HepG2 (cell line): Measurements from ENCODE around the gene BNC1. TPM values are rescaled to one million over a fixed set of nuclear protein-coding genes. Genes with fewer than 3 reads are reported as not detected.

Experiments used
- ATAC-seq: fragments of 200-7000 bp; cut with Tn5 transposase; 3 replicates; pipeline ENCODE4 v1.9.1; 2020; ENCODE audit warnings: mild to moderate bottlenecking, moderate library complexity
- BruUV-seq: library from RNA; stranded (reverse); fragments of 400-500 nt; replicated peaks from 2 replicates; lab custom pipeline; 2021; lab: Mats Ljungman, UMichigan
- CTCF ChIA-PET: fragments of 300-600 bp; formaldehyde crosslinking; extraction: SDS; loops from one replicate; lab custom pipeline; 2021; ENCODE audit warnings: low total read pairs, inconsistent platforms, low intra/inter-chr PET ratio; lab: Yijun Ruan, JAX
- POLR2A ChIA-PET: fragments of 350-600 bp; sonication (Branson Sonifier 250); formaldehyde crosslinking; loops from one replicate; lab custom pipeline; 2020; ENCODE audit warnings: antibody characterized with exemption, inconsistent platforms; lab: Yijun Ruan, JAX
- DNase-seq: peaks from one replicate; pipeline ENCODE4 v3.0.0-alpha.2; 2015; ENCODE audit warnings: low spot score
- FAIRE-seq: peaks from 3 replicates; lab custom pipeline; 2011; peaks lifted over from hg19 to GRCh38; lab: Jason Lieb, UNC
- H2AFZ ChIP-seq: one replicate; pipeline ENCODE4 v1.6.1; 2011; ENCODE audit warnings: low read length, inconsistent platforms
- H3K27ac ChIP-seq: fragments of 300-600 bp; 3 replicates; pipeline ENCODE4 v1.8.0; 2011; ENCODE audit warnings: mixed run types, mild to moderate bottlenecking, mixed read lengths, low read length, inconsistent platforms; ENCODE audit not compliant: insufficient read depth; ENCODE audit errors: extremely low read length
- H3K27me3 ChIP-seq, 2 experiments: fragments of 200-600 bp in 1 of 2; 2 replicates in 1 of 2; 3 replicates in 1 of 2; pipeline versions ENCODE4 v1.6.0 to v1.8.0; 2011; ENCODE audit warnings: low read length in 2 of 2, mild to moderate bottlenecking in 2 of 2, moderate library complexity in 2 of 2, inconsistent platforms in 1 of 2; ENCODE audit not compliant: insufficient read depth in 2 of 2, control insufficient read depth in 1 of 2
- H3K36me3 ChIP-seq, 2 experiments: fragments of 200-600 bp in 1 of 2; replicated peaks in 1 of 2; 2 replicates in 1 of 2; 3 replicates in 1 of 2; pipeline versions ENCODE4 v1.5.1 to v1.8.0; 2011; ENCODE audit warnings: low read length in 2 of 2, inconsistent platforms in 1 of 2; ENCODE audit not compliant: insufficient read depth in 2 of 2, control insufficient read depth in 1 of 2
- H3K4me1 ChIP-seq: 2 replicates; pipeline ENCODE4 v1.5.1; 2012; ENCODE audit warnings: low read length, inconsistent platforms; ENCODE audit not compliant: insufficient read depth
- H3K4me2 ChIP-seq: 2 replicates; pipeline ENCODE4 v1.6.0; 2011; ENCODE audit warnings: low read depth, low read length, inconsistent platforms
- H3K4me3 ChIP-seq, 3 experiments: fragments of 200-600 bp in 1 of 3; sonication (generic), shearing (Covaris generic) in 1 of 3; replicated peaks in 1 of 3; 2 replicates each; pipeline ENCODE4 v1.5.1; 2011 to 2016; ENCODE audit warnings: low read length in 3 of 3, inconsistent platforms in 2 of 3, low read depth in 2 of 3, mild to moderate bottlenecking in 2 of 3, control low read depth in 1 of 3, mixed read lengths in 1 of 3; ENCODE audit not compliant: insufficient read depth in 1 of 3
- H3K79me2 ChIP-seq: one replicate; pipeline ENCODE4 v1.6.1; 2011; ENCODE audit warnings: low read length, inconsistent platforms; ENCODE audit not compliant: insufficient read depth
- H3K9ac ChIP-seq: 2 replicates; pipeline ENCODE4 v1.6.0; 2011; ENCODE audit warnings: mild to moderate bottlenecking, low read depth, low read length, inconsistent platforms; ENCODE audit not compliant: insufficient read depth
- H3K9me3 ChIP-seq: 2 replicates; pipeline ENCODE4 v1.5.1; 2012; ENCODE audit warnings: mild to moderate bottlenecking, low read length
- H4K20me1 ChIP-seq: 2 replicates; pipeline ENCODE4 v1.6.0; 2011; ENCODE audit warnings: inconsistent platforms, mild to moderate bottlenecking, low read length, moderate library complexity; ENCODE audit not compliant: insufficient read depth
- HNF4A ChIP-seq: sonication (generic); formaldehyde crosslinking; IDR thresholded peaks from 2 replicates; pipeline ENCODE4 v1.4.0; 2020; ENCODE audit warnings: missing genetic modification reagents
- HNRNPL ChIP-seq: fragments of 200-400 bp; formaldehyde crosslinking; IDR thresholded peaks from 2 replicates; pipeline ENCODE4 v1.6.1; 2017; ENCODE audit warnings: mild to moderate bottlenecking, low read depth, low read length
- NKX3-1 ChIP-seq: sonication (generic); formaldehyde crosslinking; IDR thresholded peaks from 2 replicates; pipeline ENCODE4 v1.5.0; 2020; ENCODE audit warnings: missing genetic modification reagents
- PBX3 ChIP-seq: sonication (generic); formaldehyde crosslinking; IDR thresholded peaks from 2 replicates; pipeline ENCODE4 v1.8.1; 2023; ENCODE audit warnings: missing genetic modification reagents, inconsistent platforms, borderline replicate concordance
- RXRB ChIP-seq: IDR thresholded peaks from 2 replicates; pipeline ENCODE4 v1.6.1; 2016; ENCODE audit warnings: borderline replicate concordance, missing genetic modification reagents, missing compliant biosample characterization
- SYNCRIP ChIP-seq: fragments of 200-400 bp; formaldehyde crosslinking; IDR thresholded peaks from 2 replicates; pipeline ENCODE4 v1.6.1; 2018; ENCODE audit warnings: mild to moderate bottlenecking, low read depth, low read length; ENCODE audit not compliant: insufficient read depth
- U2AF1 ChIP-seq: fragments of 200-400 bp; formaldehyde crosslinking; optimal IDR thresholded peaks from 2 replicates; pipeline ENCODE3; 2017; ENCODE audit warnings: mild to moderate bottlenecking, low read depth, low read length
- ZBTB8A ChIP-seq: sonication (generic); formaldehyde crosslinking; IDR thresholded peaks from 2 replicates; pipeline ENCODE4 v1.4.0; 2020; ENCODE audit warnings: mild to moderate bottlenecking, low read depth, missing genetic modification reagents, borderline replicate concordance
- ZNF264 ChIP-seq: sonication (generic); formaldehyde crosslinking; IDR thresholded peaks from 2 replicates; pipeline ENCODE4 v1.4.0; 2020; ENCODE audit warnings: missing genetic modification reagents
- ZNF337 ChIP-seq: sonication (generic); formaldehyde crosslinking; IDR thresholded peaks from 2 replicates; pipeline ENCODE4 v1.5.1; 2020; ENCODE audit warnings: missing genetic modification reagents, low read depth, mild to moderate bottlenecking, borderline replicate concordance
- ZNF891 ChIP-seq: sonication (generic); formaldehyde crosslinking; IDR thresholded peaks from 2 replicates; pipeline ENCODE4 v1.5.0; 2020; ENCODE audit warnings: mild to moderate bottlenecking, missing genetic modification reagents
- WGBS: methylation state at CpG from one replicate; pipeline ENCODE4 v1.1.6; 2017; ENCODE audit warnings: low lambda C conversion rate; 5-methylcytosine and 5-hydroxymethylcytosine counted together
- in situ Hi-C: cut with HindIII; loops from 2 replicates; pipeline ENCODE4 v1.10.0; 2017; ENCODE audit warnings: low pct_unique_long_range_greater_than_20kb; ENCODE audit not compliant: extremely low pct_ligation_motif_present
- intact Hi-C: fragments of 100-400 bp; cut with micrococcal nuclease; formaldehyde crosslinking; loops from one replicate; pipeline ENCODE4 v1.10.0; 2022; ENCODE audit not compliant: unreplicated experiment
- polyA plus RNA-seq, 8 experiments: library from polyadenylated mRNA; depleted of rRNA in 3 of 8; stranded (reverse) in 7 of 8; unstranded in 1 of 8; fragments of >200 nt; fragmentation: Illumina TruSeq in 4 of 8; extraction: Trizol in 4 of 8; gene quantifications; 2 replicates each; pipeline versions ENCODE4 v1.2.1 to v1.2.3, GENCODE V29; 2011 to 2016; ENCODE audit warnings: low read depth in 4 of 8, missing spikeins in 1 of 8, mixed read lengths in 1 of 8; ENCODE audit not compliant: insufficient read depth in 1 of 8
- total RNA-seq, 5 experiments: library from RNA; depleted of rRNA; stranded (reverse); fragments of >200 nt; fragmentation: Illumina TruSeq; extraction: Trizol; gene quantifications; 2 replicates each; pipeline ENCODE4 v1.2.3, GENCODE V29; 2016; ENCODE audit warnings: low read depth in 1 of 5
- TF ChIP-seq, protein P1 (sequence below): sonication (generic); formaldehyde crosslinking; IDR thresholded peaks from 2 replicates; pipeline ENCODE4 v1.5.0; 2020; ENCODE audit warnings: missing genetic modification reagents
- TF ChIP-seq, protein P2 (sequence below): IDR thresholded peaks from 2 replicates; pipeline ENCODE4 v1.6.1; 2016; ENCODE audit warnings: mild to moderate bottlenecking, missing biosample characterization, missing genetic modification reagents

Gene BNC1
- total and polyA plus RNA-seq, 2 of the 13 experiments (the other 11 are each of a cell fraction or from before 2014, with no cell fraction given): not detected

GRCh38 chr15:83292317-83292716, 7.9 kb upstream of the BNC1 start:
- ChIA-PET POLR2A (no interaction called here), CTCF (no interaction called here)
- FAIRE-seq (no peak), ATAC-seq (no peak), DNase-seq (no peak)
- no TSS peak for BruUV-seq
- Histone ChIP-seq H3K9me3 (no peaks in the 10 kb centered on the region), H3K27ac (no peak overlapping the region), H3K27me3 (peaks cover 0 to 7% of the 10 kb centered on the region in 2 experiments; a peak in 1 of 5 replicates), H3K36me3 (no peaks in the 10 kb centered on the region), H3K4me1 (no peaks in the 10 kb centered on the region), H3K4me2 (no peak overlapping the region), H3K4me3 (no peak overlapping the region), H3K9ac (no peak overlapping the region), H4K20me1 (no peaks in the 10 kb centered on the region), H3K79me2 (no peaks in the 10 kb centered on the region), H2AFZ (no peak overlapping the region)
- in situ Hi-C loops: no loop called here
- TF ChIP-seq HNRNPL: no peak
- TF ChIP-seq, protein P1, sequence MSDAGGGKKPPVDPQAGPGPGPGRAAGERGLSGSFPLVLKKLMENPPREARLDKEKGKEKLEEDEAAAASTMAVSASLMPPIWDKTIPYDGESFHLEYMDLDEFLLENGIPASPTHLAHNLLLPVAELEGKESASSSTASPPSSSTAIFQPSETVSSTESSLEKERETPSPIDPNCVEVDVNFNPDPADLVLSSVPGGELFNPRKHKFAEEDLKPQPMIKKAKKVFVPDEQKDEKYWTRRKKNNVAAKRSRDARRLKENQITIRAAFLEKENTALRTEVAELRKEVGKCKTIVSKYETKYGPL (CRISPR knock-in tag): no peak
- TF ChIP-seq NKX3-1 (CRISPR knock-in tag): no peak
- TF ChIP-seq, protein P2, sequence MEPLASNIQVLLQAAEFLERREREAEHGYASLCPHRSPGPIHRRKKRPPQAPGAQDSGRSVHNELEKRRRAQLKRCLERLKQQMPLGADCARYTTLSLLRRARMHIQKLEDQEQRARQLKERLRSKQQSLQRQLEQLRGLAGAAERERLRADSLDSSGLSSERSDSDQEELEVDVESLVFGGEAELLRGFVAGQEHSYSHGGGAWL (CRISPR knock-in tag): no peak
- TF ChIP-seq ZNF264 (CRISPR knock-in tag): no peak
- no peak for TF ChIP-seq HNF4A
- no peak for TF ChIP-seq PBX3 (CRISPR knock-in tag)
- TF ChIP-seq ZNF891 (CRISPR knock-in tag): no peak
- no peak for TF ChIP-seq U2AF1
- no peak for TF ChIP-seq ZNF337 (CRISPR knock-in tag)
- TF ChIP-seq SYNCRIP: no peak
- TF ChIP-seq RXRB: no peak
- TF ChIP-seq ZBTB8A (CRISPR knock-in tag): no peak
- intact Hi-C loops: no loop called here
- WGBS: 4% methylated on average over 5 of the region's 5 CpGs
